ENCODE data around the gene KRTAP3-2. TPM values are rescaled to one million over a fixed set of nuclear protein-coding genes. Genes with fewer than 3 reads are reported as not detected.

KRTAP3-2 gene
- total and polyA plus RNA-seq, 12 donors, result not detected

- no peaks in the 10 kb centered on the region for H3K9me3 ChIP-seq
- H3K27me3 ChIP-seq, result peaks cover 0 to 4% (median 0%) of the 10 kb centered on the region in 7 donors
- DNase-seq, result no peak
- H3K4me3 ChIP-seq, result no peak overlapping the region
- intact Hi-C loops (cut with DNase I), result no loop called here
- no peaks in the 10 kb centered on the region for H3K36me3 ChIP-seq
- H3K27ac ChIP-seq, result no peak overlapping the region
- peaks cover 0 to 5% (median 0%) of the 10 kb centered on the region in 9 donors for H3K4me1 ChIP-seq
- TF ChIP-seq CTCF (IDR thresholded peaks at IDR 0.05), result no peak
- WGBS, 2 donors, result 67 to 69% methylated on average over 6 of the region's 6 CpGs
- no peak for ATAC-seq
These were observed 12.8 kb upstream of the KRTAP3-2 start for GRCh38 chr17:41012326-41013120.

- intact Hi-C loops (cut with DNase I), result no loop called here
- DNase-seq, result no peak
These were observed 10.7 kb upstream of the KRTAP3-2 start for GRCh38 chr17:41010441-41010840.

GRCh38 chr17:41009936-41010335, 10.2 kb upstream of the KRTAP3-2 start:
- Histone ChIP-seq H3K27ac (no peak overlapping the region), H3K4me3 (no peak overlapping the region), H3K9me3 (no peaks in the 10 kb centered on the region), H3K27me3 (peaks cover 0 to 3% (median 0%) of the 10 kb centered on the region in 7 donors), H3K36me3 (no peaks in the 10 kb centered on the region), H3K4me1 (peaks cover 0 to 5% (median 0%) of the 10 kb centered on the region in 9 donors)
- intact Hi-C loops (cut with DNase I), result no loop called here
- 81 to 85% methylated on average over 1 of the region's 1 CpG for WGBS, 2 donors
- no peak for DNase-seq
- TF ChIP-seq CTCF (IDR thresholded peaks at IDR 0.05), result no peak
- no peak for ATAC-seq

More at GRCh38 chr17:41010441-41010840, 10.7 kb upstream of the KRTAP3-2 start:
- no peak for TF ChIP-seq CTCF (IDR thresholded peaks at IDR 0.05)
- peaks cover 0 to 5% (median 0%) of the 10 kb centered on the region in 9 donors for H3K4me1 ChIP-seq
- no peak overlapping the region for H3K4me3 ChIP-seq
- ATAC-seq, result no peak
- no peaks in the 10 kb centered on the region for H3K36me3 ChIP-seq
- no peaks in the 10 kb centered on the region for H3K9me3 ChIP-seq
- peaks cover 0 to 4% (median 0%) of the 10 kb centered on the region in 7 donors for H3K27me3 ChIP-seq
- no peak overlapping the region for H3K27ac ChIP-seq

GRCh38 chr17:41009301-41009760, 9.6 kb upstream of the KRTAP3-2 start:
- Histone ChIP-seq H3K9me3 (no peaks in the 10 kb centered on the region), H3K27me3 (peaks cover 0 to 3% (median 0%) of the 10 kb centered on the region in 7 donors), H3K4me1 (peaks cover 0 to 5% (median 0%) of the 10 kb centered on the region in 9 donors), H3K36me3 (no peaks in the 10 kb centered on the region), H3K27ac (no peak overlapping the region), H3K4me3 (no peak overlapping the region)
- DNase-seq (no peak), ATAC-seq (no peak)
- TF ChIP-seq CTCF (IDR thresholded peaks at IDR 0.05), result no peak
- 44 to 46% methylated on average over 4 of the region's 4 CpGs for WGBS, 2 donors
- intact Hi-C loops (cut with DNase I), result no loop called here
